Right lobe of liver (tissue), 4 donors: ENCODE data around the gene C2CD3.

ENCODE experiments used
- CTCF ChIP-seq, 4 donors: fragments of 200-600 bp in 3 of 4; fragments of 450-650 bp in 1 of 4; IDR thresholded peaks; one replicate each; pipeline versions ENCODE4 v1.5.1 to v1.8.0; 2016 to 2022; ENCODE audit warnings: antibody characterized with exemption in 4 of 4, mild to moderate bottlenecking in 2 of 4
- POLR2A ChIP-seq: fragments of 450-650 bp; IDR thresholded peaks from one replicate; pipeline ENCODE4 v1.6.1; 2017; ENCODE audit warnings: antibody characterized with exemption, mild to moderate bottlenecking
- donor health status: DM: no; HTN: no; CAD: no.
- donor health status: DM: no; HTN: no; CAD: no.
- donor health status: DM: no; HTN: yes; CAD: no.

- TF ChIP-seq POLR2A (no peak), CTCF (IDR thresholded peaks at IDR 0.05) (no peak)
Observed at GRCh38 chr11:74139151-74139918, 31.5 kb downstream of the C2CD3 start.
